Amniotic stem cell (primary cell): Measurements from ENCODE around the gene TEFM.
"Not testable (repeated sequence)": the region's sequence is repeated elsewhere in the genome, so short reads cannot be mapped to it uniquely, and the experiment has no call there.

Source experiments
- DNase-seq: peaks from one replicate; lab custom pipeline; 2025; lab: John Stamatoyannopoulos, UW

Gene TEFM

GRCh38 chr17:30920683-30921543 is 14.9 kb upstream of the TEFM start:
- no peak for DNase-seq

- no peak for DNase-seq
Measured at GRCh38 chr17:30920282-30920681, 14.2 kb upstream of the TEFM start.

- no peak for DNase-seq
Measured at GRCh38 chr17:30917050-30917449, 11.0 kb upstream of the TEFM start.

- DNase-seq: no peak
Measured at GRCh38 chr17:30915833-30916611, 10.0 kb upstream of the TEFM start.

GRCh38 chr17:30913955-30914354 is 7.9 kb upstream of the TEFM start:
- no peak for DNase-seq

GRCh38 chr17:30910151-30910550 is 4.1 kb upstream of the TEFM start:
- not testable (repeated sequence) for DNase-seq

- DNase-seq: no peak
Measured at GRCh38 chr17:30908717-30909420, 2.8 kb upstream of the TEFM start.

- DNase-seq: no peak
Measured at GRCh38 chr17:30905742-30906100, 317 bp downstream of the TEFM start.

- DNase-seq: no peak
Measured at GRCh38 chr17:30897311-30897710, 8.7 kb downstream of the TEFM start.

- no peak for DNase-seq
Measured at GRCh38 chr17:30894236-30894635, 11.8 kb downstream of the TEFM start.

- no peak for DNase-seq
Measured at GRCh38 chr17:30886187-30886586, 19.9 kb downstream of the TEFM start.

- DNase-seq: no peak
Measured at GRCh38 chr17:30869005-30869404, 37.0 kb downstream of the TEFM start.

- DNase-seq: no peak
Measured at GRCh38 chr17:30864636-30865035, 41.4 kb downstream of the TEFM start.

GRCh38 chr17:30858556-30859250 is 47.3 kb downstream of the TEFM start:
- DNase-seq: no peak

GRCh38 chr17:30854146-30854545 is 51.9 kb downstream of the TEFM start:
- DNase-seq: no peak
